GM21717 (cell line): ENCODE measurements around the gene EPM2AIP1.
A peak's percentile ranks its signal among the peaks of the same experiment; 100 is the strongest.
"Not testable (repeated sequence)": the region's sequence is repeated elsewhere in the genome, so short reads cannot be mapped to it uniquely, and the experiment has no call there.

Experiments used
- ATAC-seq: cut with Tn5 transposase; IDR thresholded peaks from one replicate; pipeline ENCODE4 v1.9.1; 2021; ENCODE audit warnings: mild to moderate bottlenecking, moderate library complexity; ENCODE audit not compliant: unreplicated experiment

Gene EPM2AIP1

DNA sequence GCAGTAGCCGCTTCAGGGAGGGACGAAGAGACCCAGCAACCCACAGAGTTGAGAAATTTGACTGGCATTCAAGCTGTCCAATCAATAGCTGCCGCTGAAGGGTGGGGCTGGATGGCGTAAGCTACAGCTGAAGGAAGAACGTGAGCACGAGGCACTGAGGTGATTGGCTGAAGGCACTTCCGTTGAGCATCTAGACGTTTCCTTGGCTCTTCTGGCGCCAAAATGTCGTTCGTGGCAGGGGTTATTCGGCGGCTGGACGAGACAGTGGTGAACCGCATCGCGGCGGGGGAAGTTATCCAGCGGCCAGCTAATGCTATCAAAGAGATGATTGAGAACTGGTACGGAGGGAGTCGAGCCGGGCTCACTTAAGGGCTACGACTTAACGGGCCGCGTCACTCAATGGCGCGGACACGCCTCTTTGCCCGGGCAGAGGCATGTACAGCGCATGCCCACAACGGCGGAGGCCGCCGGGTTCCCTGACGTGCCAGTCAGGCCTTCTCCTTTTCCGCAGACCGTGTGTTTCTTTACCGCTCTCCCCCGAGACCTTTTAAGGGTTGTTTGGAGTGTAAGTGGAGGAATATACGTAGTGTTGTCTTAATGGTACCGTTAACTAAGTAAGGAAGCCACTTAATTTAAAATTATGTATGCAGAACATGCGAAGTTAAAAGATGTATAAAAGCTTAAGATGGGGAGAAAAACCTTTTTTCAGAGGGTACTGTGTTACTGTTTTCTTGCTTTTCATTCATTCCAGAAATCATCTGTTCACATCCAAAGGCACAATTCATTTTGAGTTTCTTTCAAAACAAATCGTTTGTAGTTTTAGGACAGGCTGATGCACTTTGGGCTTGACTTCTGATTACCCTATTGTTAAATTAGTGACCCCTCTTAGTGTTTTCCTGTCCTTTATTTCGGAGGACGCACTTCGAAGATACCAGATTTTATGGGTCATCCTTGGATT is 674 bp upstream of the EPM2AIP1 start, which contains the start of gene MLH1:
Gene MLH1 (plus strand): TSS at position 193 of the 958 bp plus-strand sequence. CDS start 30 bp downstream, at position 223.
- peak; percentile 93 for ATAC-seq

DNA sequence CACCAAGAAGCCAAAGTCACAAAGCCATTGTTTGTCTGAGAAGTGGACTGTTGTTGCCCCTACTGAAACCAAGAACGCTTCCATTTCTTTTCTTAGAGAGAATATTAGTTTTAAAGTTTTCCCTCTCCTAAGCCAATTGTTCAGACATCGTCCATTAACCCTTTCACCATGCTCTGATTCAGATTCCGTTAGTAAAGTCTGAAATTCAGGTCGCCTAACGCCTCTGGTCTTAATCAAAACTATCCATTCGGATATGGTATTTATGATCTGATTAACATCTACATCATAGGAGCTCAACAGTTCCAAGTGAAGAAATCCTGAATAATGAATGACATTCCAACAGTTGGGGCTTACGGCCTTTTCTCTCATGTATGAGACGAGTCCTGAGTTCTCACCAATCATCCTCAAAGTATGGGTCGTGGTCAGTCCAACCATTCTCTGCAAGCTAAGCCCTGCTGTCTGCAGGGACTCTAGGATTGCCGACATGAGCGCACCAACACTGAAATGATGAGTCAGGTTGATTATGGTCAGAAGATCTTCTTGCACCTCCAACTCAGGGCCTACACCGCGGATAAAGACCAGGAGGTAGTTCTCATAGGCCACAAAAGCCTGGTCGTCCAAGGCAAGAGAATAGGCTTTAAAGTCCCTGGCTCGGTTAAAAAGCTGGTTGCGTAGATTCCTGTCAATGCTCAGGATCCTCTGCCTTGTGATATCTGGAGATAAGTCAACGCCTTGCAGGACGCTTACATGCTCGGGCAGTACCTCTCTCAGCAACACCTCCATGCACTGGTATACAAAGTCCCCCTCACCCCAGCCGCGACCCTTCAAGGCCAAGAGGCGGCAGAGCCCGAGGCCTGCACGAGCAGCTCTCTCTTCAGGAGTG is 767 bp downstream of the EPM2AIP1 start:
- no peak for ATAC-seq

DNA sequence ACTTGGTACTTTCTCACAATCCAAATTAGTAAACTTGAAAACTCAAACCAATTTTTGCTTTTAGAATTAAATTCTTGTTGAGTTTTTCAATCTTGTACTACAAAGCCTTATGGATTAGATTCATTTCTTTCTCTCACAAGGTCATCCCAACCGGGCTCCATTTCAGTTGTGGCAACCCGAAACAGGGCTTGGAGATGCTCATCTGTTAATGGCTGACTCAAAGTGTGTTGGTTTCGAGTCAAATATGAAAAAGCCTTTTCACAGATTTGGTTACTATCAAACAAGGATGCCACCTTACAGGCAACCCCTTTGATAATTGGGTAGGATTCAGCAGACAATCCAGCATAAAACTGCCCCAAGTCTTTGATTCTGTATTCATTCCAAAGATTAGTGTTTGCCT is 1.8 kb downstream of the EPM2AIP1 start:
- no peak for ATAC-seq

DNA sequence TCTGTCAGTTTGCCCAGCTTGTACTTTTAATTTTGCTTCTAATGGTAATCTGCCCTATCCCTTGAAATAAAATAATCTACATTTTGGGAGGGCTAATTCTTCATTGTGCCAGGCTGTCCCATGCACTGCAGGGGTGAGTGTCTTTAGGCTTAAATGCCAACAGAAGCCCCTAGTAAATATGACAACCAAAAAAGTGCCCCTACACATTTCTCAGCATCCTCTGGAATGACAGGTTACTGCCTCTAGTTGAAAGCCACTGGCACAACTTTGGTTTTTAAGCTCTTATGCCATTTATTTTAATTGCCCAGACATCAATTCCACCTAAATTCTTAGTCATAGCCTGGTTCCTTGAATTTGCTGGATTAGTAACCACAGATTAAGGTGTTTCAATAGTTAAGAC is 3.4 kb downstream of the EPM2AIP1 start:
- no peak for ATAC-seq

DNA sequence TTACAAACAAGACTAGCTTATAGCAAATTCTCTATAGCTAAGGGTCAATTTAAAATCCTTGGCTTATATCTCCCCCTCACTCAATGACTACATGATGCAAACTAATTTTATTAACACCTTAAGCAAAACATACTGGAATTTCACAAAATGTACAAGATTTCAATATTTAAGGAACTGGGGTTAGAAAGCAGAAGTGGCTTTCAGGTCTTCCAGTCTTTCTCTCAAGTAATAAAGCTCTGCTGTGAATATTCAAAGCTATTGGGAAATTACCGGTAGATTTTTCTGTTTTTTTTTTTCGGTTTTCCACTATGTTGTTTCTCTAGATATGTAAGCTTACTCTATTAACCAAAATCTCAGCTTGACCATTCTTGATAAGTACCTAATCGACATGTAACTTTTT is 3.9 kb downstream of the EPM2AIP1 start:
- no peak for ATAC-seq

DNA sequence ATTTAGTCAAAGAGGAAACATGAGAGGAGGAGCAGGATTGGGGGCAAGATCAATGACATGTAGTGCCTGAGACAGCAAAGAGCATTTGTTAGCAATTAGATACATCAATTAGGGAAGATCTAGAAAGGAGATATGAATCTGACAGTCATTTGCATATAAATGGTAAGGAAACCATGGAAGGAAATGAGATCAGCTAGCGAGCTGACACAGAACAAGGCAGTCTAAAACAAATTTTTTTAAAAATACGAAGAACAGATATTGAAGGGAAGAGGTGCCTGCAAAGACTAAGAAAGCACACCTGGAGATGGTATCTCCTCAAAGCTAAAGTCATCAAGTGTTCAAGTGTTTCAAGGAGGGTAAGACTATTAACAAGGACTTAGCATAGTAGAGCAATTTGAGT is 4.6 kb downstream of the EPM2AIP1 start:
- ATAC-seq: no peak

DNA sequence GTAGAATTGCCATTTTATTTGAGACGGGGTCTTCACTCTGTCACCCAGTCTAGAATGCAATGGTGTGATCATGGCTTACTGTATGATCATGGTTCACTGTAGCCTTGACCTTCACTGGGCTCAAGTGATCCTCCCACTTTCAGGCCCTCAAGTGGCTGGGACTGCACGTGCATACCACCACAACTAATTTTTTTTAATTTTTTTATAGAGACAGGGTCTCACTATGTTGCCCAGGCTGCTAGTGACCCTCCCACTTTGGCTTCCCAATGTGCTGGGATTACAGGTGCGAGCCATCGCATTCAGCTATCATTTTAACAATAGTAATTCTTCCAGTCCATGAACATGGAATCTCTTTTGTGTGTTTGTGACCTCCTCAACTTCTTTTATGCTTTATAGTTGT is 11.9 kb downstream of the EPM2AIP1 start:
- ATAC-seq: no peak

DNA sequence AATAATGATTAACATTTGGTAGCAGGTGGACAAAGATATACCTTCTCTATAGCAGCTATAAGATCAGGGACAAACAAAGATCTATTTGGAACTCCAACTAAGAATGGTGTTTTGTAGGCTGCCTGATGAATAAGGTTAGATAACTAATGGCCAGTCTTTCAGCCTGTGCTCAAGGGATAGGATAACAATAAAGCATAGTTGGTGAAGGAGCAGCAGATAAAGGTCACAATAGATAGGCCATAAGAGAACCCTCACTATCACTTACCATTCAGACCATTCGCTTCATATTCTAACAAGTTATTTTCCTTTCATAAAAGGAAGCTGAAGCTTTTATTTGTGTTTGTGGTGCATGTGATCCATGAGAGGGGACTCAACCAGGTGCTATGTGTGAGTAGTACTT is 19.8 kb downstream of the EPM2AIP1 start:
- no peak for ATAC-seq

DNA sequence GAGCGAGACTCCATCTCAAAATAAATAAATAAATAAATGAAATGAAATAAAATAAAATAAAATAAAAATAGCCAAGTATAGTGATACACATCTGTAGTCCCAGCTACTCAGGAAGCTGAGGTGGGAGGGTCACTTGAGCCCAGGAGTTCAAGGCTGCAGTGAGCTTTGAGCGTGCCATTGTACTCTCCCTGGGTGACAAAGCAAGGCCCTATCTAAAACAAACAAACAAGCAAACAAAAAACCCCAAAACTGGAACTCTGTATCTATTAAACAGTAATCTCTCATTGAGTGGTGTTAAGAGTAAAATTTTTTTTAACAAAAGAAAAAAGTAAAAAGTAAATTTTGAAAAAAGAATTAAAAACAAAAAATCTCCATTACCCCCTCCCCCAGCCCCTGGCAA is 20.8 kb downstream of the EPM2AIP1 start:
- no peak for ATAC-seq

DNA sequence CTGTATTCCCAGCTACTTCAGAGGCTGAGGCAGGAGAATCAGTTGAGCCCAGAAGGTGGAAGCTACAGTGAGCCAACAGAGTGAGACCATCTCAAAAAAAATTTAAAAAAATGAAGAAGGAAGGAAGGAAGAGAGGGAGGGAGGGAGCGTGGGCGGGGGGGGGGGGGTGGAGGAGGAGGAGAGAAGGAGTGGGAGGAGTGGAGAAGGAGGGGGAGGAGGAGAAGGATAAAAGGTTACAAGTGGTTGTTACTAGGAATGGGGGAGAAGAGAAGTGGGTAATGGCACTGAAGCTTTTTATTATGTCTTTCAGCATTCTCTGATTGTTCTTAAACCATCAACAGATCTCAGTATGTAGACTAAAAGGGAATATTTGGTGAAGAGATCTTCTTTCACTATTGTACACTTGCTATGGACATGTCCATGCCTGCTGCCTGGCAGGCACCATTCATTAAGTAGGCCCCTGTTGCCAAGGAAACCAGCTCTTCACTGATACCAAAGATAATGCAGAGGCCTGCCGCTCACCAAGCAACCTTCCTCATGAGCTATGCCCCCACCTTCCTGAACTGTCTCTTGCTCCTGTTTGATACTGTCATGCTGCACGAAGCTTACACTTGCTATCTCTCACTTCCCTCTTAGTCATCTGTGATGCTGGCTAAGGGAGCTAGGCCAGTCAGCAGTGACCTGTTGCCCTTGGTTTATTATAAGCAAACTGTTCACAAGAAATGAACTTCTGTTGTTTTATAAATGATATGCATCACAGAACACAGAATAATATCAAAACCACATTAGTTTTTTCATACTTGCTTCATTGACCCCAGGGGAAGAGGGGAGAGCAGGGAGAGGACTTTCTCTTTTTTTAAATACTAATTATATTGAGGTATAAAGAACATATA is 23.1 kb downstream of the EPM2AIP1 start:
- peak; percentile 100 for ATAC-seq

DNA sequence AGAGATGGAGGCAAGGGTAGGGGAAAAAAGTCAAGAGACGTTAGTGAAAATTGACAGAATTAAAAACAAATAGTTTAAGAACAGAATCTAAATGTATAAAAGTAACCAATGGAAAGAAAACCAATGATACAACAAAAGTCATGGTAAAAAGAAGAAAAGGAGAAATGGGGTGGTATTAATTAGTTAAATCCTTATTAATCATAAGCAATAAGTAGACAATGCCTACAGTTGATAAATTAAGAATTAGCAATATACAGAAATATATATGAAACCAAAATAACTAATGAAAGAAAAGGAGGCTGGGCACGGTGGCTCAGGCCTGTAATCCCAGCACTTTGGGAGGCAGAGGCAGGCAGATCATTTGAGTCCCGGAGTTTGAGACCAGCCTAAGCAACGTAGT is 23.8 kb downstream of the EPM2AIP1 start:
- ATAC-seq: no peak

DNA sequence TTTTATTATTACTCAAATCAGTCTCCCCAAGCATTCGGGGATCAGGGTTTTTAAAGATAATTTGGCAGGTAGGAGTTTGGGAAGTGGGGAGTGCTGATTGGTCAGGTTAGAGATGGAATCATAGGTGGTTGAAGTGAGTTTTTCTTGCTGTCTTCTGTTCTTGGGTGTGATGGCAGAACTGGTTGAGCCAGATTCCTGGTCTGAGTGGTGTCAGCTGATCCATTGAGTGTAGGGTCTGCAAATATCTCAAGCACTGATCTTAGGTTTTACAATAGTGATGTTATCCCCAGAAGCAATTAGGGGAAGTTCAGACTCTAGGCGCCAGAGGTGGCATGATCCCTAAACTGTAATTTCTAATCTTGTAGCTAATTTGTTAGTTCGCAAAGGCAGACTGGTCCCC is 27.5 kb downstream of the EPM2AIP1 start:
- ATAC-seq: no peak

DNA sequence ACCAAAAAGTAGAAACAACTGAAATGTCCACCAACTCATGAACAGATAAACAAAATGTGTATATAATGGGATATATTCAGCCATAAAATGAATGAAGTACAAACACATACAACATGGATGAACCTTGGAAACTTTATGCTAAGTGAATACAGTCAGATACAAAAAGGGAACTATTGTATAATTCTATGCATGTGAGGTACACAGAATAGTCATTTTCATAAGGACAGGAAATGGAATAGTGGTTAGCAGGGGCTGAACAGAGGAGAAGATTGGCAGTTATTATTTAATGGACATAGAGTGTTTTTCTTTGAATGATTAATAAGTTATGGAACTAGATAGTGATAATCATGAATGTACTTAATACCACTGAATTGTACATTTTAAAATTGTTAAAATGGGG is 28.1 kb downstream of the EPM2AIP1 start:
- no peak for ATAC-seq

DNA sequence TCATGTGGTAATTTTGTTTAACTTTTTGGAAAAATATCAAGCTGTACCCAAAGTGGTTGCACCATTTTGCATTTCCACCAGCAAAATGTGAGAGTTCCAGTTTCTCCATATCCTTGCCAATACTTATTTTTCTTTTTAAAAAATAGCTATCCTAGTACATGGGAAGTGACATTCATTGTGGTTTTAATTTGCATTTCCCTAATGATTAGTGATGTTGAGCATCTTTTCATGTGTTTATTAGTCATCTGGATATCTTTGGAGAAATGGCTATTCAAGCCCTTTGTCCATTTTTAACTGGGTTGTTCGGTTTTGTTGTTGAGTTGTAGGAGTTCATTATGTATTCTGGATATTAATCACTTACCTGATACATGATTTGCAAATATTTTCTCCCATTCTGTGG is 28.6 kb downstream of the EPM2AIP1 start:
- ATAC-seq: no peak

DNA sequence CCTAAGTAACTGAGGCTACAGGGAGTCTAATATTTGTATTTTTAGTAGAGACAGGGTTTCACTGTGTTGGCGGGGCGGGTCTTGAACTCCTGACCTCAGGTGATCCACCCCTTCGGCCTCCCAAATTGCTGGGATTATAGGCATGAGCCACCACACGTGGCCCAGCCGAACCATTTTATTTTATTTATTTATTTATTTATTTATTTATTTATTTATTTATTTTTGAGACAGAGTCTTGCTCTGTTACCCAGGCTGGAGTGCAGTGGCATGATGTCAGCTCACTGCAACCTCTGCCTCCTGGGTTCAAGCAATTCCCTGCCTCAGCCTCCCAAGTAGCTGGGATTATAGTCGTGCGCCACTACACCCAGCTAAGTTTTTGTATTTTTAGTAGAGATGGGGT is 29.9 kb downstream of the EPM2AIP1 start:
- ATAC-seq: not testable (repeated sequence)

DNA sequence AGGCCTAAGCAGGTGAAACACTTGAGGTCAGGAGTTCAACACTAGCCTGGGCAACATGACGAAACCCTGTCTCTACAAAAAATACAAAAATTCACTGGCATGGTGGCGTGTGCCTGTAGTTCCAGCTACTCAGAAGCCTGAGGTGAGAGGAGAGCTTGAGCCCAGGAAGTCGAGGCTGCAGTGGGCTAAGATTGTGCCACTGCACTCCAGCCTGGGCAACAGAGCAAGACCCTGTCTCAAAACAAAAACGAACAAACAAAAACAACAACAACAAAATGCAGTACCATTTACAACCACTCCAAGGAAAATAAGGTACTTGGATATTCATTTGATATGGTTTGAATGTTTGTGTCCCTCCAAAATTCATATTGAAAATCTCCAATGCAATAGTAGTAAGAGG is 32.4 kb downstream of the EPM2AIP1 start:
- ATAC-seq: no peak

DNA sequence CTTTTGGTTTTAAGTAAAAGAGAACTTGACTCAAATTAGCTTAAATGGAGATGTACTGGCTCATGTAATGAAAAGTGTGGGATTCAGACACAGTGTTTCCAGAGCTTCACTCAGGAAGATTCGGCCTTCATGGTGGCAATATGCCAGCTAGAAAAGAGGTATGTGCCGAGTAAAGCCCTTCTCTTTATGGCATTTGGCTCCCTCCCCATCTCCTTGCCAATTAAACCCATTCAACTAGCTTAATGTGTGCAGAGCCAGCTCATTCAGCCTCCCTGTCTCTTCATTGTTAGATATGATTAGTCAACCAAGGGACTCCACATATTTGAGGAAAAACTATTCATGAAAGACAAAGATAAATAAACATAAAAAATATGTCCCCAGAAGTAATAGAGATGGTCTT is 33.1 kb downstream of the EPM2AIP1 start:
- ATAC-seq: no peak

DNA sequence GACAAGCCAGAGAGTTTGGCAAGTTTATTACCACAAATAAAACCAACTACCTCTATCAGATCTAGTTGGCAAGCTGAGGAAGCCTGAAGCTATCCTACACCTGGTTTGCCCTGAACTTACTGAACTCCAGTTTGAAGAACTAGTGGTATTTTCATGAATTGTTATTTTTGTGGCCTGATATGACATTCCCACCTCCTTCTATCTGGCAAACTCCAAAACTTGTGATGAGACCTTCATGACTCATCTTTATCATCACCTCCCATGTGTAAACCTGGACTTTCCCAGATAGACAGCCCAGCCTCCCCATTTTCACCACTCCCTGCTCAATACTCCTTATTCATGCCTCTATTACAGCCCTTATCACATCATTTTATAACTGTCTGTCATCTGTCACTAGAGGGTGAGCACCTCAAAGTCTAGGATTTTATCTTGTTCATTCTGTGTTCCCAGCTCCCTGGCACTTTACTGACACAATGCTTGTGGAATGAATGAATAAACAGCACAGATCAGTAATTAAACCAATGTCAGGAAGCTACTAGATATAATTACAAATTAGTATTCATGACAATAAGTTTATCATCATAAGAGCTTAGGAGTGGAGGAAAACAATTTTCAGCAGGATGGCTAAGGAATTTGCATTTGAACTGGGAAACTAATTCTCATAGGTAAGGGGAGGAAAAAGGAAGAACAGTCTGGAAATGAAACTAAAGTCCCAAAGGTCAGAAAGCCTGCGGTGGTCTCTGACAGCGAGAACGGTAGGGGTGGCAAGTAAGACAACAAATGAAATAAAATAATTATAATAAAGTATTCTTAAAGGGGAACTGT is 34.9 kb downstream of the EPM2AIP1 start:
- no peak for ATAC-seq

DNA sequence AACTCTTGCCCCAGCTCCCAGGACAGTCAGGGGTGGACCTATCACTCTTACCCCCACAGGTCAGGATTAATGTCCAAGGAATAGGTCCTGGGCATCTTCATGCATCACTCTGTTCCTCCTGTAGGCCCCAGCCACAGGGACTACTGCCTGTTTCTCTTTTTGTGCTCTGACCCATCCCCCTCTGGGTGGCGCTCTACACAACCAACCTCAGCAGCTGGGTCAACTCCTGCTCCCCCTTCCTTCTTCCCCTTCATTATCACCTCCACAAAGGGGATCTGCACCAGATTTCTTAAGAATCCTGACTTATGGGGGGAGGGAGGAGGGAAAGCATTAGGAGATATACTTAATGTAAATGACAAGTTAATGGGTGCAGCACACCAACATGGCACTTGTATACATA is 35.9 kb downstream of the EPM2AIP1 start:
- ATAC-seq: no peak

DNA sequence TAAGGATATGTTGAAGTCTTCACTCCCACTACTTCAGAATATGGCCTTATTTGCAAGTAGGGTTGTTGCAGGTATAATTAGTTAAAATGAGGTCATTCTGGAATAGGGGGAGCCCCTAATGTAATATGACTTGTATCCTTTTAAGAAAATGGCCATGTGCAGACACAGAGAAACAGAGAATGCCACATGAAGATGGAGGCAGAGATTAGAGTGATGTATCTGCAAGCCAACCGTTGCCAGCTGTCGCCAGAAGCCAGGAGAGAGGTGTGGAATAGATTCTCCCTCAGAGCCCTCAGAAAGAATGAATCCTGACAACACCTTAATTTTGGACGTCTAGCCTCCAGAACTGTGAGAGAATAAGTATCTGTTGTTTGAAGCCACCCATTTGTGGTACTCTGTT is 36.8 kb downstream of the EPM2AIP1 start:
- ATAC-seq: no peak
